K562 (cell line): ENCODE measurements around the gene RBM44. TPM values are rescaled to one million over a fixed set of nuclear protein-coding genes. Genes with fewer than 3 reads are reported as not detected.
A peak's percentile ranks its signal among the peaks of the same experiment; 100 is the strongest.

Experiments
- ATAC-seq: fragments of 200-7000 bp; cut with Tn5 transposase; 3 replicates; pipeline ENCODE4 v1.9.1; 2020; ENCODE audit warnings: moderate library complexity
- BruUV-seq: library from RNA; stranded (reverse); fragments of 400-500 nt; replicated peaks from 2 replicates; lab custom pipeline; 2021; lab: Mats Ljungman, UMichigan
- CTCF ChIA-PET: fragments of 300-600 bp; formaldehyde crosslinking; extraction: SDS; loops from one replicate; lab custom pipeline; 2021; ENCODE audit warnings: low intra/inter-chr PET ratio; lab: Yijun Ruan, JAX
- POLR2A ChIA-PET: fragments of 300-600, 350-650 bp; sonication (Branson Sonifier 250); formaldehyde crosslinking; extraction: SDS; loops from one replicate; lab custom pipeline; 2021; ENCODE audit warnings: antibody characterized with exemption, inconsistent platforms; lab: Yijun Ruan, JAX
- DNase-seq, 4 experiments: peaks; one replicate each; pipeline versions ENCODE4 v3.0.0 to v3.0.0-alpha.2; 2011 to 2018; ENCODE audit warnings: low spot score in 3 of 4, mixed read lengths in 3 of 4; ENCODE audit errors: extremely low read depth in 1 of 4
- FAIRE-seq: peaks from 2 replicates; lab custom pipeline; 2011; peaks lifted over from hg19 to GRCh38; lab: Jason Lieb, UNC
- H2AFZ ChIP-seq: 2 replicates; pipeline ENCODE4 v1.6.0; 2011; ENCODE audit warnings: low read depth, low read length, control low read depth, inconsistent platforms
- H3K27ac ChIP-seq: fragments of 200-600 bp; 3 replicates; pipeline ENCODE4 v1.8.0; 2011; ENCODE audit warnings: low read depth, mild to moderate bottlenecking, control low read depth, inconsistent platforms, low read length, moderate library complexity, mixed read lengths; ENCODE audit errors: extremely low read depth
- H3K27me3 ChIP-seq, 2 experiments: fragments of 300-600 bp in 1 of 2; 2 replicates in 1 of 2; 3 replicates in 1 of 2; pipeline versions ENCODE4 v1.6.0 to v1.8.0; 2011; ENCODE audit warnings: inconsistent platforms in 2 of 2, low read length in 2 of 2, mild to moderate bottlenecking in 1 of 2, mixed read lengths in 1 of 2, moderate library complexity in 1 of 2; ENCODE audit not compliant: control insufficient read depth in 2 of 2, insufficient read depth in 2 of 2
- H3K36me3 ChIP-seq: fragments of 300-600 bp; 3 replicates; pipeline ENCODE4 v1.8.0; 2011; ENCODE audit warnings: mild to moderate bottlenecking, low read length, inconsistent platforms; ENCODE audit not compliant: control insufficient read depth, insufficient read depth
- H3K4me1 ChIP-seq, 2 experiments: fragments of 200-600 bp in 1 of 2; replicated peaks in 1 of 2; 2 replicates in 1 of 2; 3 replicates in 1 of 2; pipeline versions ENCODE4 v1.5.1 to v1.8.0; 2011; ENCODE audit warnings: inconsistent platforms in 2 of 2, low read length in 2 of 2, mild to moderate bottlenecking in 1 of 2, mixed read lengths in 1 of 2, moderate library complexity in 1 of 2; ENCODE audit not compliant: control insufficient read depth in 2 of 2, insufficient read depth in 2 of 2
- H3K4me2 ChIP-seq: 2 replicates; pipeline ENCODE4 v1.6.1; 2011; ENCODE audit warnings: low read length, control low read depth, inconsistent platforms, mixed read lengths; ENCODE audit not compliant: insufficient read depth
- H3K4me3 ChIP-seq: fragments of 200-600 bp; sonication (generic), shearing (Covaris generic); 2 replicates; pipeline ENCODE4 v1.5.1; 2016; ENCODE audit warnings: control low read depth, inconsistent platforms
- H3K79me2 ChIP-seq: fragments of 200-600 bp; 3 replicates; pipeline ENCODE4 v1.8.0; 2011; ENCODE audit warnings: low read length, inconsistent platforms; ENCODE audit not compliant: control insufficient read depth, insufficient read depth
- H3K9ac ChIP-seq, 2 experiments: 2 replicates each; pipeline versions ENCODE4 v1.6.0 to v1.6.1; 2011; ENCODE audit warnings: low read depth in 2 of 2, low read length in 2 of 2, control low read depth in 1 of 2, inconsistent platforms in 1 of 2, mild to moderate bottlenecking in 1 of 2, mixed read lengths in 1 of 2; ENCODE audit not compliant: insufficient read depth in 1 of 2
- H3K9me1 ChIP-seq: one replicate; pipeline ENCODE4 v1.6.0; 2011; ENCODE audit warnings: inconsistent platforms, mild to moderate bottlenecking, low read length, moderate library complexity; ENCODE audit not compliant: control insufficient read depth, insufficient read depth
- H3K9me3 ChIP-seq: replicated peaks from 2 replicates; pipeline ENCODE4 v1.5.1; 2011; ENCODE audit warnings: low read depth, low read length, inconsistent platforms; ENCODE audit not compliant: control insufficient read depth, insufficient read depth
- H4K20me1 ChIP-seq: replicated peaks from 2 replicates; pipeline ENCODE4 v1.6.1; 2011; ENCODE audit warnings: low read length, inconsistent platforms, mixed read lengths; ENCODE audit not compliant: control insufficient read depth, insufficient read depth
- CTCFL ChIP-seq: IDR thresholded peaks from 2 replicates; pipeline ENCODE4 v1.6.1; 2011; ENCODE audit warnings: borderline replicate concordance, low read depth, mild to moderate bottlenecking, moderate library complexity, low read length; ENCODE audit not compliant: insufficient read depth, poor library complexity, severe bottlenecking
- IRF2 ChIP-seq: sonication (generic); formaldehyde crosslinking; IDR thresholded peaks from 2 replicates; pipeline ENCODE4 v1.8.1; 2022; ENCODE audit warnings: mild to moderate bottlenecking, missing genetic modification reagents
- TFE3 ChIP-seq: fragments of 450-650 bp; formaldehyde crosslinking; IDR thresholded peaks from 2 replicates; pipeline ENCODE4 v1.4.0; 2020; ENCODE audit warnings: mild to moderate bottlenecking, mixed read lengths
- TRIM25 ChIP-seq: fragments of 450-650 bp; IDR thresholded peaks from 2 replicates; pipeline ENCODE4 v1.7.0; 2016; ENCODE audit warnings: borderline replicate concordance
- WGBS: fragments of 100-300 bp; shearing (Covaris generic); methylation state at CpG from one replicate; pipeline ENCODE4 v1.1.6; 2016; ENCODE audit warnings: low coverage, mixed read lengths; ENCODE audit not compliant: insufficient coverage; ENCODE audit errors: missing lambda C conversion rate; 5-methylcytosine and 5-hydroxymethylcytosine counted together
- in situ Hi-C: fragments of 300-500 bp; cut with MboI; formaldehyde crosslinking; loops from 4 replicates; pipeline ENCODE4 v1.15.0; 2018; ENCODE audit warnings: inconsistent platforms, mixed read lengths
- intact Hi-C: fragments of 100-400 bp; cut with micrococcal nuclease; formaldehyde crosslinking; loops from 2 replicates; pipeline ENCODE4 v1.14.2; 2022
- polyA plus RNA-seq, 8 experiments: library from polyadenylated mRNA; depleted of rRNA in 4 of 8; stranded (reverse) in 5 of 8; unstranded in 3 of 8; fragments of >200 nt; fragmentation: Nextera tagmentation in 2 of 8; fragmentation: Illumina TruSeq in 1 of 8; extraction: Ambion mirVana in 2 of 8; extraction: Trizol in 1 of 8; gene quantifications; 2 replicates each; pipeline versions ENCODE4 v1.2.1 to v1.2.3, GENCODE V29; 2011 to 2014; ENCODE audit warnings: inconsistent platforms in 1 of 8, missing spikeins in 1 of 8
- total RNA-seq, 7 experiments: library from RNA; depleted of rRNA in 6 of 7; stranded (reverse); fragments of >200 nt in 6 of 7; fragmentation: Illumina TruSeq in 2 of 7; extraction: Trizol in 2 of 7; gene quantifications; 2 replicates each; pipeline versions ENCODE4 v1.2.1 to v1.2.3, GENCODE V29; 2011 to 2021; ENCODE audit warnings: low replicate concordance in 1 of 7

RBM44 gene
- total and polyA plus RNA-seq, 9 of the 15 experiments (the other 6 are each of a cell fraction or from before 2014, with no cell fraction given): 0.04 to 0.25 (median 0.13) TPM

GRCh38 chr2:237815637-237816036, 17.1 kb downstream of the RBM44 start:
- intact Hi-C loops: loop anchor here (2.0 kb wide), 1 partner anchor 23 kb away; no protein-coding TSS in a partner anchor
- H3K27me3 ChIP-seq: no peaks in the 10 kb centered on the region; a peak in 2 of 5 replicates
- ATAC-seq: no peak

More at GRCh38 chr2:237815637-237816036, 17.1 kb downstream of the RBM44 start:
- Histone ChIP-seq H3K4me3 (no peak overlapping the region), H3K36me3 (no peaks in the 10 kb centered on the region), H4K20me1 (no peaks in the 10 kb centered on the region), H3K79me2 (no peaks in the 10 kb centered on the region), H3K9ac (no peak overlapping the region), H3K9me3 (no peaks in the 10 kb centered on the region), H2AFZ (no peak overlapping the region), H3K27ac (no peak overlapping the region), H3K9me1 (no peaks in the 10 kb centered on the region), H3K4me1 (no peaks in the 10 kb centered on the region), H3K4me2 (no peak overlapping the region)
- TF ChIP-seq IRF2 (CRISPR knock-in tag): no peak
- no peak for TF ChIP-seq CTCFL
- TF ChIP-seq TFE3 (CRISPR knock-in tag): peak; percentile 52
- no peak for TF ChIP-seq TRIM25
- DNase-seq (no peak), FAIRE-seq (no peak)
- ChIA-PET CTCF (no interaction called here), POLR2A (no interaction called here)
- in situ Hi-C loops: no loop called here
- WGBS: 0% methylated on average over 1 of the region's 1 CpG
- BruUV-seq: no TSS peak
